ENCODE results near the gene MEIOSIN. TPM values are rescaled to one million over a fixed set of nuclear protein-coding genes. Genes with fewer than 3 reads are reported as not detected.
A peak's percentile ranks its signal among the peaks of the same experiment; 100 is the strongest.

Gene MEIOSIN
- total and polyA plus RNA-seq, 2 of the 4 experiments (the other 2 are of a cell fraction), result not detected

DNA sequence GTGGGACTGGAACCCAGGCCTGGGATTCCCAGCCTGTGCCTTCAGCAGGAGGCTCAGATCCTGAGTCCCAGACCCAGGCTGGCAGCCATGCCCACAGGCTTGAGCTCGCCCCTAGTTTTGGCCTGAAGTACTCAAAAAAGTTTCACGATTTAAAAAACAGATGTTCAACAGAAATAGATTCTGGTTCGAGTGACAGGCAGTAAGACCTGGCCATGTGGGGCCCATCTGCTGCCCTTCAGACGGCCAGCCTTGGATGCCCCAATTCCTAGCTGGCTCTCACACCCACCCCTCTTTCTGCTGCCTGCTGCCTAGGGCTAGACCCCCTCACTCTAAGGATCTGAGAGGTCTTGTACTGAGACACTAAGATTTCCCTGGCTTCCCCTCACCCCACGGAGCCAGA, 51.9 kb downstream of the MEIOSIN start:
- DNase-seq, result no peak

More for the DNA sequence above, 51.9 kb downstream of the MEIOSIN start:
- no peak overlapping the region for H3K27ac ChIP-seq (ENCODE audit: insufficient read depth, low read length)
- H3K27me3 ChIP-seq (ENCODE audit: control insufficient read depth, insufficient read depth, low read length), result no peaks in the 10 kb centered on the region
- no peak overlapping the region for H4K8ac ChIP-seq (ENCODE audit: low read depth in 2 of 2, low read length in 2 of 2)
- no peak overlapping the region for H3K4me3 ChIP-seq (ENCODE audit: insufficient read depth, low read depth, low read length)
- peak overlapping the region; percentile 65; the same call in 1 of the 2 replicates for H3K23ac ChIP-seq (ENCODE audit: low read depth, low read length)
- H4K5ac ChIP-seq (ENCODE audit: low read depth, low read length), result no peak overlapping the region
- no peaks in the 10 kb centered on the region for H3K9me3 ChIP-seq (ENCODE audit: control insufficient read depth, insufficient read depth, low read length)
- H2AK5ac ChIP-seq (ENCODE audit: low read depth, low read length), result peak overlapping the region; percentile 15; the same call in 1 of the 2 replicates
- WGBS, 2 experiments (ENCODE audit: extremely low coverage in 2 of 2, insufficient read length in 1 of 2), result 100% methylated on average over 2 of the region's 5 CpGs; no CpG with 5 or more reads in 1 of the 2 experiments
- dilution Hi-C loops (cut with HindIII; ENCODE audit: low sequenced_read_pairs, unreplicated experiment), result no loop called here
- peak overlapping the region; percentile 30 for H2AK9ac ChIP-seq (replicated peaks; ENCODE audit: low read depth, low read length, poor library complexity)
- H3K56ac ChIP-seq (ENCODE audit: extremely low read depth, insufficient read depth, low read length), result no peak overlapping the region
- H2BK5ac ChIP-seq (ENCODE audit: low read depth, low read length, poor library complexity, severe bottlenecking), result no peak overlapping the region
- BruUV-seq (replicated peaks), result no TSS peak
- peaks cover 17% of the 10 kb centered on the region for H3K9me1 ChIP-seq (ENCODE audit: insufficient read depth, low read length)
- H2BK120ac ChIP-seq (ENCODE audit: low read depth, low read length), result no peak overlapping the region
- TF ChIP-seq, protein P1, sequence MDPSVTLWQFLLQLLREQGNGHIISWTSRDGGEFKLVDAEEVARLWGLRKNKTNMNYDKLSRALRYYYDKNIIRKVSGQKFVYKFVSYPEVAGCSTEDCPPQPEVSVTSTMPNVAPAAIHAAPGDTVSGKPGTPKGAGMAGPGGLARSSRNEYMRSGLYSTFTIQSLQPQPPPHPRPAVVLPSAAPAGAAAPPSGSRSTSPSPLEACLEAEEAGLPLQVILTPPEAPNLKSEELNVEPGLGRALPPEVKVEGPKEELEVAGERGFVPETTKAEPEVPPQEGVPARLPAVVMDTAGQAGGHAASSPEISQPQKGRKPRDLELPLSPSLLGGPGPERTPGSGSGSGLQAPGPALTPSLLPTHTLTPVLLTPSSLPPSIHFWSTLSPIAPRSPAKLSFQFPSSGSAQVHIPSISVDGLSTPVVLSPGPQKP (IDR thresholded peaks at IDR 0.05; ENCODE audit: borderline replicate concordance, low read depth, low read length), result no peak
- TF ChIP-seq, protein P2, sequence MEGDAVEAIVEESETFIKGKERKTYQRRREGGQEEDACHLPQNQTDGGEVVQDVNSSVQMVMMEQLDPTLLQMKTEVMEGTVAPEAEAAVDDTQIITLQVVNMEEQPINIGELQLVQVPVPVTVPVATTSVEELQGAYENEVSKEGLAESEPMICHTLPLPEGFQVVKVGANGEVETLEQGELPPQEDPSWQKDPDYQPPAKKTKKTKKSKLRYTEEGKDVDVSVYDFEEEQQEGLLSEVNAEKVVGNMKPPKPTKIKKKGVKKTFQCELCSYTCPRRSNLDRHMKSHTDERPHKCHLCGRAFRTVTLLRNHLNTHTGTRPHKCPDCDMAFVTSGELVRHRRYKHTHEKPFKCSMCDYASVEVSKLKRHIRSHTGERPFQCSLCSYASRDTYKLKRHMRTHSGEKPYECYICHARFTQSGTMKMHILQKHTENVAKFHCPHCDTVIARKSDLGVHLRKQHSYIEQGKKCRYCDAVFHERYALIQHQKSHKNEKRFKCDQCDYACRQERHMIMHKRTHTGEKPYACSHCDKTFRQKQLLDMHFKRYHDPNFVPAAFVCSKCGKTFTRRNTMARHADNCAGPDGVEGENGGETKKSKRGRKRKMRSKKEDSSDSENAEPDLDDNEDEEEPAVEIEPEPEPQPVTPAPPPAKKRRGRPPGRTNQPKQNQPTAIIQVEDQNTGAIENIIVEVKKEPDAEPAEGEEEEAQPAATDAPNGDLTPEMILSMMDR (conservative IDR thresholded peaks at IDR 0.05; ENCODE audit: low read depth, low read length), result no peak
- TF ChIP-seq RFX5 (IDR thresholded peaks at IDR 0.05; ENCODE audit: low read depth, low read length), result no peak
- TF ChIP-seq MXI1 (IDR thresholded peaks at IDR 0.05; ENCODE audit: borderline replicate concordance, low read depth, low read length), result no peak
- TF ChIP-seq CHD1 (IDR thresholded peaks at IDR 0.05; ENCODE audit: low read depth, low read length), result no peak
- no peak for TF ChIP-seq RAD21 (IDR thresholded peaks at IDR 0.05; ENCODE audit: low read length)
- TF ChIP-seq NFE2L2 (IDR thresholded peaks at IDR 0.05; ENCODE audit: low read depth, low read length), result no peak
- TF ChIP-seq POLR2A (IDR thresholded peaks at IDR 0.05; ENCODE audit: low read depth, low read length), result no peak
- TF ChIP-seq FOS (IDR thresholded peaks at IDR 0.05; ENCODE audit: low read depth, low read length), result no peak
- TF ChIP-seq MAFK (IDR thresholded peaks at IDR 0.05; ENCODE audit: low read depth, low read length), result no peak
- no peak for TF ChIP-seq SMC3 (IDR thresholded peaks at IDR 0.05; ENCODE audit: low read depth, low read length)
- TF ChIP-seq RCOR1 (IDR thresholded peaks at IDR 0.05; ENCODE audit: insufficient replicate concordance, low read length), result no peak
- no peak for TF ChIP-seq CEBPB (IDR thresholded peaks at IDR 0.05; ENCODE audit: low read depth, low read length)
- no peak overlapping the region for H3K4me2 ChIP-seq (ENCODE audit: low read depth, low read length)
- POLR2A ChIA-PET (ENCODE audit: unreplicated experiment), result interaction anchor here (0.6 kb wide), 1 partner anchor 8 kb away, joined by 6 read pairs; the partner anchor contains the start of gene DMWD
- H2BK20ac ChIP-seq (ENCODE audit: low read depth, low read length), result no peak overlapping the region
- in situ Hi-C loops (cut with MboI; ENCODE audit: low sequenced_read_pairs), result no loop called here
- H4K91ac ChIP-seq (ENCODE audit: insufficient read depth, low read depth, low read length), result no peak overlapping the region; the same call in 1 of the 2 replicates
- peaks cover 30% of the 10 kb centered on the region for H3K4me1 ChIP-seq (ENCODE audit: control insufficient read depth, insufficient read depth, low read length)
- peaks cover 29 to 78% of the 10 kb centered on the region in 2 experiments for H3K79me1 ChIP-seq (ENCODE audit: low read depth in 1 of 2, low read length in 2 of 2)
- H2AFZ ChIP-seq (replicated peaks; ENCODE audit: low read length, poor library complexity), result no peak overlapping the region
- intact Hi-C loops (cut with micrococcal nuclease), result no loop called here
- no peak overlapping the region for H3K14ac ChIP-seq (replicated peaks; ENCODE audit: low read depth, low read length)
- H2BK15ac ChIP-seq (ENCODE audit: low read depth, low read length), result no peak overlapping the region
- peaks cover 17% of the 10 kb centered on the region for H4K20me1 ChIP-seq (ENCODE audit: insufficient read depth, low read length)
- H3K36me3 ChIP-seq (ENCODE audit: control insufficient read depth, insufficient read depth, low read length), result peaks cover 46% of the 10 kb centered on the region
- no peak overlapping the region for H3K9ac ChIP-seq (ENCODE audit: low read depth, low read length)
- H3K4ac ChIP-seq (ENCODE audit: low read depth, low read length), result no peak overlapping the region
- CTCF ChIA-PET, result no interaction called here
- ATAC-seq (ENCODE audit: low read depth), result no peak
- no peak overlapping the region for H3K18ac ChIP-seq (ENCODE audit: low read depth, low read length)
